HCT116 (cell line): Measurements from ENCODE around the gene SMTNL2. TPM values are rescaled to one million over a fixed set of nuclear protein-coding genes. Genes with fewer than 3 reads are reported as not detected.

Experiments used
- ATAC-seq: fragments of 200-7000 bp; cut with Tn5 transposase; 2 replicates; pipeline ENCODE4 v1.9.1; 2020; ENCODE audit warnings: mild to moderate bottlenecking, moderate library complexity
- BruUV-seq: library from RNA; stranded (reverse); fragments of 400-500 nt; replicated peaks from 2 replicates; lab custom pipeline; 2021; lab: Mats Ljungman, UMichigan
- CTCF ChIA-PET: fragments of 300-600 bp; sonication (Branson Sonifier 250); formaldehyde crosslinking; loops from one replicate; lab custom pipeline; 2021; ENCODE audit warnings: antibody characterized with exemption; lab: Charles Lee
- POLR2A ChIA-PET: fragments of 300-600, 350-600 bp; sonication (Branson Sonifier 250); formaldehyde crosslinking; loops from one replicate; lab custom pipeline; 2021; ENCODE audit warnings: antibody characterized with exemption; lab: Charles Lee
- RAD21 ChIA-PET, 2 experiments: fragments of 300-600 bp; sonication (Branson Sonifier 250); formaldehyde crosslinking; loops; one replicate each; lab custom pipeline; 2023; ENCODE audit warnings: low total read pairs in 2 of 2; ENCODE audit not compliant: uncharacterized antibody in 2 of 2, unreplicated experiment in 2 of 2, low non-redundant PET in 1 of 2; lab: Charles Lee
- DNase-seq: peaks from one replicate; pipeline ENCODE4 v3.0.0-alpha.2; 2010; ENCODE audit warnings: low read depth, low spot score
- H2AFZ ChIP-seq: fragments of 200-600 bp; shearing (Covaris generic), sonication (generic); 2 replicates; pipeline ENCODE4 v1.6.1; 2017; ENCODE audit warnings: low read depth, mixed run types, mixed read lengths, antibody characterized with exemption, low read length; ENCODE audit not compliant: poor library complexity, severe bottlenecking
- H3K27ac ChIP-seq: 2 replicates; pipeline ENCODE4 v1.5.1; 2012; ENCODE audit warnings: low read depth, low read length
- H3K27me3 ChIP-seq: fragments of 200-600 bp; sonication (generic); 2 replicates; pipeline ENCODE4 v1.6.1; 2016; ENCODE audit warnings: mixed run types, low read length, mixed read lengths; ENCODE audit not compliant: insufficient read depth
- H3K36me3 ChIP-seq, 2 experiments: fragments of 200-500 bp in 1 of 2; fragments of 200-600 bp in 1 of 2; sonication (Bioruptor generic) in 1 of 2; sonication (generic) in 1 of 2; 2 replicates each; pipeline versions ENCODE4 v1.5.1 to v1.6.1; 2014 to 2016; ENCODE audit warnings: low read length in 2 of 2, inconsistent platforms in 1 of 2, mixed read lengths in 1 of 2, mixed run types in 1 of 2; ENCODE audit not compliant: insufficient read depth in 2 of 2, control insufficient read depth in 1 of 2
- H3K4me1 ChIP-seq, 2 experiments: fragments of 200-600 bp in 1 of 2; sonication (generic) in 1 of 2; 2 replicates each; pipeline versions ENCODE4 v1.5.1 to v1.6.1; 2012 to 2017; ENCODE audit warnings: low read length in 2 of 2, inconsistent platforms in 1 of 2, mild to moderate bottlenecking in 1 of 2, mixed read lengths in 1 of 2, mixed run types in 1 of 2, moderate library complexity in 1 of 2; ENCODE audit not compliant: insufficient read depth in 2 of 2, control insufficient read depth in 1 of 2
- H3K4me2 ChIP-seq: fragments of 200-600 bp; sonication (generic); 2 replicates; pipeline ENCODE4 v1.6.1; 2017; ENCODE audit warnings: mixed run types, low read length, mixed read lengths
- H3K4me3 ChIP-seq, 2 experiments: fragments of 200-600 bp in 1 of 2; sonication (generic) in 1 of 2; replicated peaks in 1 of 2; 2 replicates each; pipeline ENCODE4 v1.5.1; 2011 to 2016; ENCODE audit warnings: low read length in 2 of 2, control low read depth in 1 of 2, low read depth in 1 of 2, mild to moderate bottlenecking in 1 of 2, mixed read lengths in 1 of 2, mixed run types in 1 of 2
- H3K79me2 ChIP-seq: fragments of 200-600 bp; sonication (generic); 2 replicates; pipeline ENCODE4 v1.6.1; 2017; ENCODE audit warnings: mild to moderate bottlenecking, mixed run types, low read length, moderate library complexity, mixed read lengths; ENCODE audit not compliant: insufficient read depth
- H3K9ac ChIP-seq: fragments of 200-600 bp; sonication (generic); 2 replicates; pipeline ENCODE4 v1.6.1; 2016; ENCODE audit warnings: low read length, mixed read lengths
- H3K9me2 ChIP-seq: fragments of 200-600 bp; sonication (generic), shearing (Covaris generic); 2 replicates; pipeline ENCODE4 v1.6.1; 2017; ENCODE audit warnings: mixed run types, mild to moderate bottlenecking, moderate library complexity; ENCODE audit not compliant: insufficient read depth
- H3K9me3 ChIP-seq, 2 experiments: fragments of 200-500 bp in 1 of 2; fragments of 200-600 bp in 1 of 2; sonication (Bioruptor generic) in 1 of 2; sonication (generic) in 1 of 2; 2 replicates each; pipeline ENCODE4 v1.6.1; 2014 to 2017; ENCODE audit warnings: low read length in 2 of 2, mixed read lengths in 2 of 2, inconsistent platforms in 1 of 2, low read depth in 1 of 2, mild to moderate bottlenecking in 1 of 2, mixed run types in 1 of 2, moderate library complexity in 1 of 2; ENCODE audit not compliant: control insufficient read depth in 1 of 2, insufficient read depth in 1 of 2
- H4K20me1 ChIP-seq: fragments of 200-600 bp; sonication (generic), shearing (Covaris generic); 2 replicates; pipeline ENCODE4 v1.6.1; 2017; ENCODE audit warnings: mixed run types, mild to moderate bottlenecking, moderate library complexity; ENCODE audit not compliant: insufficient read depth
- CBX3 ChIP-seq: IDR thresholded peaks from 2 replicates; pipeline ENCODE4 v1.6.1; 2012; ENCODE audit warnings: low read depth
- EGR1 ChIP-seq: IDR thresholded peaks from 2 replicates; pipeline ENCODE4 v1.6.1; 2012; ENCODE audit warnings: low read depth
- ELF1 ChIP-seq: IDR thresholded peaks from 2 replicates; pipeline ENCODE4 v1.6.1; 2012; ENCODE audit warnings: low read depth, borderline replicate concordance
- EZH2 ChIP-seq: fragments of 200-600 bp; sonication (generic); IDR thresholded peaks from 2 replicates; pipeline ENCODE4 v1.6.1; 2017; ENCODE audit warnings: antibody characterized with exemption, mixed run types
- EZH2phosphoT487 ChIP-seq: fragments of 200-600 bp; IDR thresholded peaks from 2 replicates; pipeline ENCODE4 v1.6.1; 2018; ENCODE audit warnings: antibody characterized with exemption, borderline replicate concordance
- SIN3A ChIP-seq: IDR thresholded peaks from 2 replicates; pipeline ENCODE4 v1.6.1; 2012; ENCODE audit warnings: low read depth
- SP1 ChIP-seq: IDR thresholded peaks from 2 replicates; pipeline ENCODE4 v1.6.1; 2012; ENCODE audit warnings: low read depth
- SRF ChIP-seq: IDR thresholded peaks from 2 replicates; pipeline ENCODE4 v1.6.1; 2012; ENCODE audit warnings: low read depth
- TCF7L2 ChIP-seq: IDR thresholded peaks from 2 replicates; pipeline ENCODE4 v1.7.0; 2011; ENCODE audit warnings: borderline replicate concordance, inconsistent platforms; ENCODE audit not compliant: insufficient read depth, insufficient read length; ENCODE audit errors: extremely low read depth
- ZFX ChIP-seq: fragments of 450-650 bp; IDR thresholded peaks from 2 replicates; pipeline ENCODE4 v1.6.1; 2017
- ZNF274 ChIP-seq: fragments of 200-500 bp; sonication (Bioruptor generic); IDR thresholded peaks from 2 replicates; pipeline ENCODE4 v1.6.1; 2014; ENCODE audit warnings: mild to moderate bottlenecking, low read depth, low read length, inconsistent platforms
- intact Hi-C: fragments of 100-400 bp; cut with micrococcal nuclease; formaldehyde crosslinking; loops from 2 replicates; pipeline ENCODE4 v1.10.0; 2022
- total RNA-seq: library from RNA; stranded (reverse); gene quantifications from one replicate; pipeline ENCODE4 v1.2.1, GENCODE V29; 2021; ENCODE audit not compliant: unreplicated experiment
- TF ChIP-seq, protein P1 (sequence below): IDR thresholded peaks from 2 replicates; pipeline ENCODE4 v1.6.1; 2012
- TF ChIP-seq, protein P2 (sequence below): IDR thresholded peaks from 2 replicates; pipeline ENCODE4 v1.6.1; 2012

SMTNL2 gene
- total RNA-seq, 1 experiment from 2014 or later = 2.3 TPM

DNA sequence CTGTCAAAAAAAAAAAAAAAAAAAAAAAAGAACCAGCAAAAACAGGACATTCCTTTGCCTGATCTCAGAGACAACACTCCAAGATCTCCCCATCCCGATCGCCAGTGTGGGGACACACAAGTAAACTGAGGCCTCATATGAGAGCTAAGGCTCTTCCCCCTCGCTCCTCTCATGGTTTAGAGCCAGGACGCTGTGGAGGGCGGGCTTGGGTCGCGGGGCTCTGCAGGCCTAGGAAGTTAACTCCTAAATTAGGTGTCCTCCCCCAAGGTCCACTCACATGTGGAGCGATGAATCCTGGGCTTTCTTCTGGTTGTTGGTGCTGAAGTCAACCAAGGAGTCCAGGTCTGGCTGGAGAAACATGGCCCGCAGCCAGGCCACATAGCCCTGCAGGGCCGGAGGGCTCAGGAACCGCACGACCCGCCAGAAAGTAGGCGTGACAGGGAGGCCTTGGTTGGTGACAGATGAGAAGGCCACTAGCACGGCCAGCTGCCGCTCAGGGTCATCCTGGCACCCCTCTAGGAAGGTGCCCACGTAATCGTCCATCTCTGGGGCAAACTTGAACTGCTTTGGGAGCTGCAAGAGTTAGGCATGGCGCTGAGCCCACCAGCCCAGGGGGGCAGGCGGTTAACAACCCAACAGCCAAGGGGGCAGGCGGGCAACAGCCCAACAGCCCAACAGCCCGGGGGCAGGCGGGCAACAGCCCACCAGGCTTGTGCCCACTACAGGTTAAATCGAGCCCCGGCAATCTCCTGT lies 34.4 kb upstream of the SMTNL2 start:
- H3K9me3 ChIP-seq = no peaks in the 10 kb centered on the region
- CTCF ChIA-PET = no interaction called here
- RAD21 ChIA-PET = no interaction called here
- DNase-seq (no peak), ATAC-seq (no peak)
- no peak overlapping the region for H3K27ac ChIP-seq
- H3K9ac ChIP-seq = no peak overlapping the region
- no peaks in the 10 kb centered on the region for H3K9me2 ChIP-seq
- intact Hi-C loops = no loop called here
- no TSS peak for BruUV-seq
- no peak overlapping the region for H3K4me3 ChIP-seq
- no peak for TF ChIP-seq SRF
- no peak for TF ChIP-seq TCF7L2
- no peak for TF ChIP-seq ELF1
- TF ChIP-seq ZNF274 = no peak
- TF ChIP-seq ZFX = no peak
- no peak for TF ChIP-seq EZH2phosphoT487
- TF ChIP-seq, protein P1, sequence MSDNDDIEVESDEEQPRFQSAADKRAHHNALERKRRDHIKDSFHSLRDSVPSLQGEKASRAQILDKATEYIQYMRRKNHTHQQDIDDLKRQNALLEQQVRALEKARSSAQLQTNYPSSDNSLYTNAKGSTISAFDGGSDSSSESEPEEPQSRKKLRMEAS = no peak
- TF ChIP-seq EGR1 = no peak
- TF ChIP-seq SP1 = no peak
- no peak for TF ChIP-seq CBX3
- TF ChIP-seq, protein P2, sequence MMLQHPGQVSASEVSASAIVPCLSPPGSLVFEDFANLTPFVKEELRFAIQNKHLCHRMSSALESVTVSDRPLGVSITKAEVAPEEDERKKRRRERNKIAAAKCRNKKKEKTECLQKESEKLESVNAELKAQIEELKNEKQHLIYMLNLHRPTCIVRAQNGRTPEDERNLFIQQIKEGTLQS = no peak
- TF ChIP-seq EZH2 = no peak
- TF ChIP-seq SIN3A = no peak
- peaks cover 91% of the 10 kb centered on the region for H3K79me2 ChIP-seq
- no peaks in the 10 kb centered on the region for H3K27me3 ChIP-seq
- H3K36me3 ChIP-seq = peaks cover 46 to 91% of the 10 kb centered on the region in 2 experiments
- H4K20me1 ChIP-seq = peaks cover 3% of the 10 kb centered on the region; the same call in 1 of the 2 replicates
- no peak overlapping the region for H3K4me2 ChIP-seq
- H2AFZ ChIP-seq = no peak overlapping the region
- H3K4me1 ChIP-seq = peaks cover 6 to 14% of the 10 kb centered on the region in 2 experiments; a peak in 2 of 4 replicates
- POLR2A ChIA-PET = no interaction called here
